Glutamatergic neuron (in vitro differentiated cells): ENCODE data around the gene CBLC. TPM values are rescaled to one million over a fixed set of nuclear protein-coding genes. Genes with fewer than 3 reads are reported as not detected.

ENCODE experiments used
- DNase-seq: peaks from one replicate; pipeline ENCODE4 v3.0.0; 2022
- H3K27ac Mint-ChIP-seq: one replicate; pipeline ENCODE4 v1.8.0; 2020; ENCODE audit warnings: mild to moderate bottlenecking, mixed read lengths, inconsistent platforms; ENCODE audit not compliant: unreplicated experiment
- H3K27me3 Mint-ChIP-seq: one replicate; pipeline ENCODE4 v1.8.0; 2020; ENCODE audit warnings: mild to moderate bottlenecking, moderate library complexity, mixed read lengths, inconsistent platforms; ENCODE audit not compliant: unreplicated experiment
- H3K36me3 Mint-ChIP-seq: one replicate; pipeline ENCODE4 v1.8.0; 2020; ENCODE audit warnings: mild to moderate bottlenecking, mixed read lengths, inconsistent platforms; ENCODE audit not compliant: unreplicated experiment
- H3K4me1 Mint-ChIP-seq: one replicate; pipeline ENCODE4 v1.8.0; 2020; ENCODE audit warnings: mild to moderate bottlenecking, low read depth, mixed read lengths, inconsistent platforms; ENCODE audit not compliant: unreplicated experiment
- H3K4me3 Mint-ChIP-seq: one replicate; pipeline ENCODE4 v1.8.0; 2020; ENCODE audit warnings: mild to moderate bottlenecking, mixed read lengths, inconsistent platforms; ENCODE audit not compliant: unreplicated experiment
- H3K9me3 Mint-ChIP-seq: one replicate; pipeline ENCODE4 v1.8.0; 2020; ENCODE audit warnings: mild to moderate bottlenecking, moderate library complexity, mixed read lengths, inconsistent platforms; ENCODE audit not compliant: unreplicated experiment
- total RNA-seq: library from RNA; stranded (reverse); fragmentation: NEBNext Ultra II Directional; extraction: Animal tissue kit (Norgen Biotek cat#: 25700); gene quantifications from one replicate; pipeline ENCODE4 v1.2.1, GENCODE V29; 2021; ENCODE audit not compliant: unreplicated experiment
- TF ChIP-seq, protein P1 (sequence below): fragments of 200-600 bp; sonication (generic); IDR thresholded peaks from one replicate; pipeline ENCODE4 v1.5.0; 2021; ENCODE audit not compliant: partially characterized antibody, unreplicated experiment

The CBLC gene
- total RNA-seq, 1 donor from 2014 or later = not detected

DNA sequence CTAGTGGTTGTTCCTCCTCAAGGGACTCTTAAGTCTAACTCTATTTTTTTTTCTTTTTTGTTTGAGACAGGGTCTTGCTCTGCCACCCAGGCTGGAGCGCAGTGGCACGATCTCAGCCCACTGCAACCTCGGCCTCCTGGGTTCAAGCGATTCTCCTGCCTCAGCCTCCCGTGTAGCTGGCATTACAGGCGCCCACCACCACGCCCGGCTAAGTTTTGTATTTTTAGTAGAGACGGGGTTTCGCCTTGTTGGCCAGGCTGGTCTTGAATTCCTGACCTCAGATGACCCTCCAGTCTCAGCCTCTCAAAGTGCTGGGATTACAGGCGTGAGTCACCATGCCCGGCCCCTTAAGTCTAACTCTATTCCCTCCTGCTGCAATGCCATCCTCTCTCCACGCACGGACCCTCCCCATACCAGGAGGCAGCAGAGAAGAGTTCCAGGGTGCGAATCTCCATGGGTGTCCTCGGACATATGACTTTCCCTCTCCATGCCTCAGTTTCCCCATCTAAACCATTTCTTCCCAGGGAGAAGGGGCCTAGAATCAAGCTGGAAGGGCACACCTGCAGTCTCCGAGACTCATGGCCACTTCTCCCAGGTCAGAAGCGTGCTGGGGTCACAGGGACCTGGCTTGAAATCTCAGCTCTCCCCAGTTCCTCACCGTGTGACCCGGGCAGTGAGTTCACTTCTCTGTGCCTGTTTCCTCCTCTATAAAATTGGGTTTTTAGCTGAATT lies 35.2 kb upstream of the CBLC start:
- H3K4me1 Mint-ChIP-seq = no peaks in the 10 kb centered on the region
- peaks cover 5% of the 10 kb centered on the region for H3K9me3 Mint-ChIP-seq
- H3K36me3 Mint-ChIP-seq = no peaks in the 10 kb centered on the region
- no peak overlapping the region for H3K4me3 Mint-ChIP-seq
- H3K27me3 Mint-ChIP-seq = peaks cover 10% of the 10 kb centered on the region
- no peak for DNase-seq
- TF ChIP-seq, protein P1, sequence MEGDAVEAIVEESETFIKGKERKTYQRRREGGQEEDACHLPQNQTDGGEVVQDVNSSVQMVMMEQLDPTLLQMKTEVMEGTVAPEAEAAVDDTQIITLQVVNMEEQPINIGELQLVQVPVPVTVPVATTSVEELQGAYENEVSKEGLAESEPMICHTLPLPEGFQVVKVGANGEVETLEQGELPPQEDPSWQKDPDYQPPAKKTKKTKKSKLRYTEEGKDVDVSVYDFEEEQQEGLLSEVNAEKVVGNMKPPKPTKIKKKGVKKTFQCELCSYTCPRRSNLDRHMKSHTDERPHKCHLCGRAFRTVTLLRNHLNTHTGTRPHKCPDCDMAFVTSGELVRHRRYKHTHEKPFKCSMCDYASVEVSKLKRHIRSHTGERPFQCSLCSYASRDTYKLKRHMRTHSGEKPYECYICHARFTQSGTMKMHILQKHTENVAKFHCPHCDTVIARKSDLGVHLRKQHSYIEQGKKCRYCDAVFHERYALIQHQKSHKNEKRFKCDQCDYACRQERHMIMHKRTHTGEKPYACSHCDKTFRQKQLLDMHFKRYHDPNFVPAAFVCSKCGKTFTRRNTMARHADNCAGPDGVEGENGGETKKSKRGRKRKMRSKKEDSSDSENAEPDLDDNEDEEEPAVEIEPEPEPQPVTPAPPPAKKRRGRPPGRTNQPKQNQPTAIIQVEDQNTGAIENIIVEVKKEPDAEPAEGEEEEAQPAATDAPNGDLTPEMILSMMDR = no peak
- no peak overlapping the region for H3K27ac Mint-ChIP-seq

DNA sequence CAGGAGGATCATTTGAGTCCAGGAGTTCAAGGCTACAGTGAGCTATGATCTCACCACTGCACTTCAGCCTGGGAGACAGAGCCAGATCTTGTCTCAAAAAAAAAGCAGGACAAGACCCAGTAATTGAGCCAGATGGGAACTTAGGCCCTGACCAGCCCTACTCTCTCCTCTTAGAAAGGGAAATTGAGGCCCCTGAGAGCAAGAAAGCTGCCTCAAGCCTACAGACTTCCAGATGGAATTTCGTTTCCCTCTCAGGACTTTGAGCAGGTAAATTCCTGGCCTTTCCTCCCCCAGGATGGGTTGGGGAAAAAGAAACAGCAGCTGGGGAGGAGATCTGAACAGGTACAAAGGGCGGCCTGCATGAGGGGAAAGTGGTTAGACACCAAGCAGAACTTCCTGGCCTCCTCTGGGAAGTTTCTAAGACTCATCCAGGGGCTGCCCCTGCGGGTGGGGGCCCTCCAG lies 32.8 kb upstream of the CBLC start:
- no peaks in the 10 kb centered on the region for H3K36me3 Mint-ChIP-seq
- H3K27ac Mint-ChIP-seq = no peak overlapping the region
- no peak for DNase-seq
- H3K4me3 Mint-ChIP-seq = no peak overlapping the region
- TF ChIP-seq, protein P1 = no peak
- peaks cover 3% of the 10 kb centered on the region for H3K9me3 Mint-ChIP-seq
- H3K4me1 Mint-ChIP-seq = peaks cover 2% of the 10 kb centered on the region
- H3K27me3 Mint-ChIP-seq = peaks cover 19% of the 10 kb centered on the region

DNA sequence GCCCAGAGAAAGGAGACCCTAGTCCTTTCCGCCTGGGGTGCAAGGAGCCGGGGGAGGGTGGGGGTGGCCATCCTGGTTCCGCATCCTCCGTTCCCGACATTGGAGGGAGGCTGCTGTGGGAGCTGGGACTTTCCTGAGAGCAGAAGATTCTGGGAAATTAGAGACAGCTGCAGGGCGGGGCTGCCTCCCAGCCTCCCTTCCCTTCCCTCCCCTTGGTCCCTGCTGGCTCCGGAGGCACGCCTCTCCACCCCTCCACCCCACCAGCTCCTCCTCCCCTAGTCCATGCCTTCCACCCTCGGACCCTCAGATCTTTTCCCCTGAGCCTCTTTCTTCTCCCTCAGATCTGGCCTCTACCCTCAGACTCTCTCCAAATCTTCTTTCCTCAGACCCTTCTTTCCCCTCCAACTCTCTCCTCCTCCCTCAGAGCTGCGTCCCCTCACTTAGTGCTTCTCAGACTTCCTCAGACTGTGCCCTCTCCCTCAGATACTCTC lies 32.3 kb upstream of the CBLC start:
- Mint-ChIP-seq H3K4me1 (peaks cover 2% of the 10 kb centered on the region), H3K36me3 (no peaks in the 10 kb centered on the region), H3K9me3 (peaks cover 3% of the 10 kb centered on the region), H3K27me3 (peaks cover 21% of the 10 kb centered on the region), H3K27ac (no peak overlapping the region), H3K4me3 (no peak overlapping the region)
- TF ChIP-seq, protein P1 = no peak
- DNase-seq = no peak

DNA sequence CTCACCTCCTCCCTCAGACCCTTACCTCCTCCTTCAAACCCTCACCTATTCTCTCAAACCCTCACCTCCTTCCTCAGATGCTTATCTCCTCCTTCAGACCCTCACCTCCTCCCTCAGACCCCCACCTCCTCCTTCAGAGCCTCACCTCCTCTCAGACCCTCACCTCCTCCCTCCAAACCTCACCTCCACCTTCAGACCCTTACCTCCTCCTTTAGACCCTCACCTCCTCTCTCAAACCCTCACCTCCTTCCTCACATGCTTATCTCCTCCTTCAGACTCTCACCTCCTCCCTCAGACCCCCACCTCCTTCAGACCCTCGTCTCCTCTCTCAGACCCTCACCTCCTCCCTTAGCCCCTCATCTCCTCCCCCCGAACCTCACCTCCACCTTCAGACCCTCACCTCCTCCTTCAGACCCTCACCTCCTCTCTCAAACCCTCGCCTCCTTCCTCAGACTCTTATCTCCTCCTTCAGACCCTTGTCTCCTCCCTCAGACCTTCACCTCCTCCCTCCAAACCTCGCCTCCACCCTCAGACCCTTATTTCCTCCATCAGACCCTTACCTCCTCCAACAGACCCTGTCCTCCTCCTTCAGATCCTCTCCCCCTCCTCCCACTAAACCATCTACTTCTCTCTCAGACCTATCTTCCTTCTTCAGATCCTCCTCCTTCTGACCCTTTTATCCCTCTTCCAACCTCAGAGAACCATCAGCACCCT lies 31.6 kb upstream of the CBLC start:
- no peak for DNase-seq
- H3K27me3 Mint-ChIP-seq = peaks cover 21% of the 10 kb centered on the region
- H3K9me3 Mint-ChIP-seq = peaks cover 3% of the 10 kb centered on the region

More for the DNA sequence above, 31.6 kb upstream of the CBLC start:
- TF ChIP-seq, protein P1 = no peak
- Mint-ChIP-seq H3K27ac (no peak overlapping the region), H3K4me1 (peaks cover 2% of the 10 kb centered on the region), H3K36me3 (no peaks in the 10 kb centered on the region), H3K4me3 (no peak overlapping the region)
